ENCODE measurements around the gene RTL10.
"Not testable (repeated sequence)": the region's sequence is repeated elsewhere in the genome, so short reads cannot be mapped to it uniquely, and the experiment has no call there.

Gene RTL10

GRCh38 chr22:19888131-19888746, 33.6 kb upstream of the RTL10 start:
- no peak for DNase-seq

GRCh38 chr22:19887256-19887985, 32.7 kb upstream of the RTL10 start:
- no peak for DNase-seq

- peak; percentile 14 for DNase-seq
Measured at GRCh38 chr22:19886605-19887255, 32.1 kb upstream of the RTL10 start.

- DNase-seq, result no peak
Measured at GRCh38 chr22:19885841-19886592, 31.3 kb upstream of the RTL10 start.

GRCh38 chr22:19884954-19885751, 30.5 kb upstream of the RTL10 start:
- no peak for DNase-seq

- DNase-seq, result no peak
Measured at GRCh38 chr22:19884161-19884953, 29.7 kb upstream of the RTL10 start.

GRCh38 chr22:19883446-19883845, 28.8 kb upstream of the RTL10 start:
- DNase-seq, result not testable (repeated sequence)

GRCh38 chr22:19882446-19883381, 28.0 kb upstream of the RTL10 start:
- DNase-seq, result no peak

- no peak for DNase-seq
Measured at GRCh38 chr22:19880786-19881569, 26.3 kb upstream of the RTL10 start.

GRCh38 chr22:19879992-19880785, 25.5 kb upstream of the RTL10 start:
- DNase-seq, result no peak

- DNase-seq, result no peak
Measured at GRCh38 chr22:19879643-19879991, 24.9 kb upstream of the RTL10 start.

GRCh38 chr22:19879246-19879570, 24.5 kb upstream of the RTL10 start:
- DNase-seq, result no peak

- DNase-seq, result no peak
Measured at GRCh38 chr22:19878461-19879245, 24.0 kb upstream of the RTL10 start.

- DNase-seq, result no peak
Measured at GRCh38 chr22:19877626-19878339, 23.1 kb upstream of the RTL10 start.

- no peak for DNase-seq
Measured at GRCh38 chr22:19876941-19877625, 22.4 kb upstream of the RTL10 start.

- DNase-seq, result no peak
Measured at GRCh38 chr22:19876314-19876940, 21.8 kb upstream of the RTL10 start.

Measured in activated CD4-positive, alpha-beta T cell treated with anti-CD3 and anti-CD28 coated beads, Interleukin-2, Interleukin-6, amounts not matched to agents 100 ng/mL and 50 ng/mL, durations not matched to agents 16 hours and 8 hours (primary cell).